IMR-90 (cell line): Measurements from ENCODE around the gene CHPF2. TPM values are rescaled to one million over a fixed set of nuclear protein-coding genes. Genes with fewer than 3 reads are reported as not detected.

Experiments used
- ATAC-seq: fragments of 200-7000 bp; cut with Tn5 transposase; 2 replicates; pipeline ENCODE4 v1.9.1; 2020; ENCODE audit warnings: low read depth, mild to moderate bottlenecking, moderate library complexity
- BruUV-seq: library from RNA; stranded (reverse); fragments of 400-500 nt; replicated peaks from 2 replicates; lab custom pipeline; 2021; lab: Mats Ljungman, UMichigan
- CTCF ChIA-PET: fragments of 300-600 bp; formaldehyde crosslinking; extraction: SDS; loops from one replicate; lab custom pipeline; 2021; ENCODE audit warnings: antibody characterized with exemption; lab: Yijun Ruan, JAX
- POLR2A ChIA-PET: fragments of 300-600 bp; sonication (Branson Sonifier 250); formaldehyde crosslinking; loops from one replicate; lab custom pipeline; 2022; ENCODE audit warnings: antibody characterized with exemption; ENCODE audit not compliant: unreplicated experiment; lab: Charles Lee
- DNase-seq: peaks from one replicate; pipeline ENCODE4 v3.0.0; 2013
- H2AFZ ChIP-seq: replicated peaks from 2 replicates; pipeline ENCODE3; 2013; ENCODE audit warnings: low read length, mild to moderate bottlenecking; ENCODE audit not compliant: poor library complexity
- H2AK5ac ChIP-seq: 2 replicates; pipeline ENCODE4 v1.6.1; 2013; ENCODE audit warnings: low read depth, low read length, inconsistent platforms
- H2AK9ac ChIP-seq: replicated peaks from 2 replicates; pipeline ENCODE3; 2013; ENCODE audit warnings: mild to moderate bottlenecking, low read depth, low read length, moderate library complexity; ENCODE audit not compliant: poor library complexity
- H2BK120ac ChIP-seq: 2 replicates; pipeline ENCODE4 v1.6.1; 2013; ENCODE audit warnings: low read depth, low read length, inconsistent platforms
- H2BK15ac ChIP-seq: 3 replicates; pipeline ENCODE4 v1.6.1; 2013; ENCODE audit warnings: low read depth, low read length, inconsistent platforms
- H2BK20ac ChIP-seq: 2 replicates; pipeline ENCODE4 v1.6.1; 2013; ENCODE audit warnings: low read depth, mild to moderate bottlenecking, inconsistent platforms, low read length, moderate library complexity
- H2BK5ac ChIP-seq: 2 replicates; pipeline ENCODE4 v1.6.1; 2013; ENCODE audit warnings: mild to moderate bottlenecking, low read depth, low read length, inconsistent platforms; ENCODE audit not compliant: poor library complexity, severe bottlenecking
- H3K14ac ChIP-seq: replicated peaks from 2 replicates; pipeline ENCODE4 v1.6.1; 2013; ENCODE audit warnings: low read depth, low read length, inconsistent platforms
- H3K18ac ChIP-seq: 2 replicates; pipeline ENCODE4 v1.6.1; 2013; ENCODE audit warnings: low read depth, low read length, control low read depth
- H3K23ac ChIP-seq: 2 replicates; pipeline ENCODE4 v1.6.1; 2013; ENCODE audit warnings: low read depth, low read length, inconsistent platforms
- H3K27ac ChIP-seq: 2 replicates; pipeline ENCODE4 v1.5.1; 2013; ENCODE audit warnings: mild to moderate bottlenecking, control low read depth, low read length; ENCODE audit not compliant: insufficient read depth
- H3K27me3 ChIP-seq: 2 replicates; pipeline ENCODE4 v1.6.1; 2013; ENCODE audit warnings: low read length; ENCODE audit not compliant: control insufficient read depth, insufficient read depth
- H3K36me3 ChIP-seq: 2 replicates; pipeline ENCODE4 v1.6.1; 2013; ENCODE audit warnings: low read length, mixed read lengths; ENCODE audit not compliant: control insufficient read depth, insufficient read depth
- H3K4ac ChIP-seq: 2 replicates; pipeline ENCODE4 v1.6.1; 2013; ENCODE audit warnings: low read depth, low read length, inconsistent platforms
- H3K4me1 ChIP-seq: 2 replicates; pipeline ENCODE4 v1.6.1; 2013; ENCODE audit warnings: low read length, mixed read lengths; ENCODE audit not compliant: control insufficient read depth, insufficient read depth
- H3K4me2 ChIP-seq: 2 replicates; pipeline ENCODE4 v1.6.1; 2013; ENCODE audit warnings: low read depth, mild to moderate bottlenecking, control low read depth, low read length, moderate library complexity
- H3K4me3 ChIP-seq: 2 replicates; pipeline ENCODE4 v1.5.1; 2013; ENCODE audit warnings: low read depth, mild to moderate bottlenecking, control low read depth, low read length, moderate library complexity; ENCODE audit not compliant: insufficient read depth
- H3K56ac ChIP-seq: 2 replicates; pipeline ENCODE4 v1.6.1; 2013; ENCODE audit warnings: low read length, inconsistent platforms; ENCODE audit not compliant: insufficient read depth; ENCODE audit errors: extremely low read depth
- H3K79me1 ChIP-seq, 2 experiments: 2 replicates each; pipeline ENCODE4 v1.6.1; 2013; ENCODE audit warnings: low read length in 2 of 2, inconsistent platforms in 1 of 2, low read depth in 1 of 2
- H3K9ac ChIP-seq: 2 replicates; pipeline ENCODE4 v1.6.1; 2013; ENCODE audit warnings: low read depth, low read length, control low read depth
- H3K9me1 ChIP-seq: 2 replicates; pipeline ENCODE4 v1.6.1; 2013; ENCODE audit warnings: low read length, inconsistent platforms; ENCODE audit not compliant: insufficient read depth
- H3K9me3 ChIP-seq: 2 replicates; pipeline ENCODE4 v1.6.1; 2013; ENCODE audit warnings: low read length; ENCODE audit not compliant: control insufficient read depth, insufficient read depth
- H4K20me1 ChIP-seq: 2 replicates; pipeline ENCODE4 v1.6.1; 2013; ENCODE audit warnings: low read length, inconsistent platforms; ENCODE audit not compliant: insufficient read depth
- H4K5ac ChIP-seq: 2 replicates; pipeline ENCODE4 v1.6.1; 2013; ENCODE audit warnings: mild to moderate bottlenecking, low read depth, low read length, control low read depth
- H4K8ac ChIP-seq, 2 experiments: 2 replicates each; pipeline ENCODE4 v1.6.1; 2013; ENCODE audit warnings: low read depth in 2 of 2, low read length in 2 of 2, control low read depth in 1 of 2, inconsistent platforms in 1 of 2
- H4K91ac ChIP-seq: 2 replicates; pipeline ENCODE4 v1.6.1; 2013; ENCODE audit warnings: low read depth, low read length, inconsistent platforms; ENCODE audit not compliant: insufficient read depth
- MAZ ChIP-seq: IDR thresholded peaks from 2 replicates; pipeline ENCODE4 v1.6.1; 2012; ENCODE audit warnings: low read depth, mild to moderate bottlenecking, low read length, improper control_type of control experiment, moderate library complexity, borderline replicate concordance
- NFE2L2 ChIP-seq: fragments of 150-350 bp; IDR thresholded peaks from 2 replicates; pipeline ENCODE4 v1.6.1; 2016; ENCODE audit warnings: low read depth, mild to moderate bottlenecking, low read length
- WGBS, 2 experiments: methylation state at CpG; one replicate each; pipeline versions ENCODE4 v1.1.5 to v1.1.7; 2013; ENCODE audit warnings: missing lambda C conversion rate in 2 of 2; ENCODE audit not compliant: insufficient read length in 1 of 2; ENCODE audit errors: extremely low coverage in 2 of 2; 5-methylcytosine and 5-hydroxymethylcytosine counted together
- dilution Hi-C: fragments of 300-500 bp; cut with HindIII; formaldehyde crosslinking; loops from one replicate; pipeline ENCODE4 v1.14.3; 2018; ENCODE audit warnings: low sequenced_read_pairs; ENCODE audit not compliant: unreplicated experiment
- in situ Hi-C: fragments of 300-500 bp; cut with MboI; formaldehyde crosslinking; loops from 3 replicates; pipeline ENCODE4 v1.14.3; 2019; ENCODE audit warnings: low sequenced_read_pairs, inconsistent platforms, mixed read lengths
- intact Hi-C: fragments of 100-400 bp; cut with micrococcal nuclease; formaldehyde crosslinking; loops from 2 replicates; pipeline ENCODE4 v1.10.0; 2022
- polyA plus RNA-seq, 3 experiments: library from polyadenylated mRNA; depleted of rRNA; stranded (reverse); fragments of >200 nt; gene quantifications; 2 replicates each; pipeline ENCODE4 v1.2.3, GENCODE V29; 2012; ENCODE audit warnings: low replicate concordance in 1 of 3
- total RNA-seq: library from RNA; depleted of rRNA; stranded (reverse); fragments of >200 nt; gene quantifications from 2 replicates; pipeline ENCODE4 v1.2.3, GENCODE V29; 2012

Gene CHPF2
- total and polyA plus RNA-seq, 2 of the 4 experiments (the other 2 are of a cell fraction), result 26.2 to 77.0 TPM

DNA sequence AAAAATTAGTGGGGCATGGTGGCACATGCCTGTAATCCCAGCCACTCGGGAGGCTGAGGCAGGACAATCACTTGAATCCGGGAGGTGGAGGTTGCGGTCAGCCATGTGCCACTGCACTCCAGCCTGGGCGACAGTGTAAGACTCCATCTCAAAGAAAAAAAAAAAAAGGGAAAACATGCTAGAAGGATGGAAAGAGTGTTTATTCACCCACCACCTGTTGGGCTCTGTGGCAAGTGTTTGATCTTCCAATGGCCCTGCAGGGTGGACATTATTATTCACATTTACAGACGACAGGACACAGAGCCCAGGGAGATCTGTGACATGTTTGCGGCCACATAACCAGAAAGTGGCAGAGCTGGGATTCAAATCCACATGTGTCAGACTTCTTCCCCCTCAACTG, 49.4 kb downstream of the CHPF2 start:
- TF ChIP-seq NFE2L2, result no peak
- no peak for TF ChIP-seq MAZ
- H2BK20ac ChIP-seq, result no peak overlapping the region
- H3K18ac ChIP-seq, result no peak overlapping the region
- no peak overlapping the region for H2AK9ac ChIP-seq
- H3K9me1 ChIP-seq, result no peaks in the 10 kb centered on the region
- no peak overlapping the region for H2AFZ ChIP-seq
- no peak overlapping the region for H3K27ac ChIP-seq
- H3K9me3 ChIP-seq, result peaks cover 2% of the 10 kb centered on the region
- in situ Hi-C loops (no loop called here), dilution Hi-C loops (no loop called here), intact Hi-C loops (no loop called here)
- POLR2A ChIA-PET, result no interaction called here
- no peak overlapping the region for H3K4ac ChIP-seq
- no peak overlapping the region for H2BK15ac ChIP-seq
- no peak overlapping the region for H2BK120ac ChIP-seq
- H3K56ac ChIP-seq, result no peak overlapping the region
- ATAC-seq, result no peak
- H3K23ac ChIP-seq, result no peak overlapping the region
- H4K20me1 ChIP-seq, result no peaks in the 10 kb centered on the region
- DNase-seq, result no peak
- no peak overlapping the region for H3K9ac ChIP-seq
- H3K27me3 ChIP-seq, result peaks cover 38% of the 10 kb centered on the region
- H3K4me3 ChIP-seq, result no peak overlapping the region
- no peak overlapping the region for H2AK5ac ChIP-seq
- H3K36me3 ChIP-seq, result no peaks in the 10 kb centered on the region
- no peak overlapping the region for H4K8ac ChIP-seq
- no peak overlapping the region for H2BK5ac ChIP-seq
- CTCF ChIA-PET, result interaction anchor here (0.7 kb wide), 1 partner anchor 22 kb away, joined by 3 read pairs; no protein-coding TSS in a partner anchor
- BruUV-seq, result no TSS peak
- peaks cover 3% of the 10 kb centered on the region; the same call in 1 of the 2 replicates for H3K4me1 ChIP-seq
- H3K14ac ChIP-seq, result no peak overlapping the region
- no peak overlapping the region for H4K5ac ChIP-seq
- no peak overlapping the region for H4K91ac ChIP-seq
- no peaks in the 10 kb centered on the region for H3K79me1 ChIP-seq
- no CpG with 5 or more reads among the region's 6 CpGs for WGBS, 2 experiments
- H3K4me2 ChIP-seq, result no peak overlapping the region
